ENCODE measurements around the gene NRTN. TPM values are rescaled to one million over a fixed set of nuclear protein-coding genes. Genes with fewer than 3 reads are reported as not detected.
A peak's percentile ranks its signal among the peaks of the same experiment; 100 is the strongest.

The NRTN gene
- total and polyA plus RNA-seq, 2 donors (not counting 1 experiment from before 2014, with no cell fraction given), result 0.27 TPM; not detected in 1

GRCh38 chr19:5827342-5827890 is 22.5 kb downstream of the NRTN start:
- WGBS (ENCODE audit: insufficient coverage), result 21% methylated on average over 32 of the region's 37 CpGs
- Mint-ChIP-seq H3K27me3 (peaks cover 4% of the 10 kb centered on the region), H3K4me3 (peak overlapping the region; percentile 89), H3K9me3 (ENCODE audit: insufficient read depth) (no peaks in the 10 kb centered on the region), H3K4me1 (peaks cover 19% of the 10 kb centered on the region), H3K27ac (peak overlapping the region; percentile 88)
- Histone ChIP-seq H3K27ac (ENCODE audit: low read length in 2 of 2) (no peak overlapping the region), H3K36me3 (replicated peaks in 1 of 2; ENCODE audit: control extremely low read depth in 1 of 2, control insufficient read depth in 1 of 2, extremely low read depth in 1 of 2, insufficient read depth in 2 of 2, low read length in 1 of 2) (no peaks in the 10 kb centered on the region), H3K79me2 (ENCODE audit: control insufficient read depth, insufficient read depth, low read length) (no peaks in the 10 kb centered on the region), H3K4me1 (ENCODE audit: control insufficient read depth in 2 of 2, insufficient read depth in 2 of 2, low read length in 2 of 2) (peaks cover 16 to 30% of the 10 kb centered on the region in 2 donors), H3K9ac (ENCODE audit: low read length) (no peak overlapping the region), H3K9me3 (ENCODE audit: control extremely low read depth in 1 of 3, control insufficient read depth in 2 of 3, insufficient read depth in 1 of 3, low read length in 2 of 3) (peaks cover 0 to 64% (median 0%) of the 10 kb centered on the region in 3 donors), H4K20me1 (ENCODE audit: control insufficient read depth, insufficient read depth, low read length, poor library complexity, severe bottlenecking) (no peaks in the 10 kb centered on the region), H3K4me2 (replicated peaks; ENCODE audit: low read depth, low read length, poor library complexity, severe bottlenecking) (peak overlapping the region; percentile 68), H2AFZ (ENCODE audit: insufficient read depth, low read depth, low read length, poor library complexity, severe bottlenecking) (peak overlapping the region; percentile 74), H3K27me3 (replicated peaks in 1 of 4; ENCODE audit: control extremely low read depth in 1 of 4, control insufficient read depth in 3 of 4, insufficient read depth in 4 of 4, low read length in 3 of 4) (peaks cover 0 to 28% (median 7%) of the 10 kb centered on the region in 4 experiments), H3K4me3 (ENCODE audit: control extremely low read depth in 1 of 5, extremely low read depth in 1 of 5, insufficient read depth in 1 of 5, low read depth in 2 of 5, low read length in 4 of 5) (peak overlapping the region in 3 of 5 experiments; percentile 29 to 75 (median 36))
- CTCF ChIA-PET, result interaction anchor here (1.8 kb wide), 1 partner anchor 23 kb away, joined by 6 read pairs; no protein-coding TSS in a partner anchor
- DNase-seq, result peak; percentile 29
- intact Hi-C loops (cut with micrococcal nuclease), result no loop called here
- TF ChIP-seq EZH2 (IDR thresholded peaks at IDR 0.05; ENCODE audit: borderline replicate concordance, insufficient read depth, low read depth, low read length, poor library complexity, severe bottlenecking) (no peak), CTCF (IDR thresholded peaks at IDR 0.05) (no peak)
- POLR2A ChIA-PET, result interaction anchor here (0.6 to 0.9 kb wide), 2 partner anchors 76 to 284 kb away, joined by 3 to 9 read pairs; partner anchors contain the start of gene NDUFA11
- ATAC-seq (ENCODE audit: low read depth), result no peak

All from B cell (primary cell).